Right atrium auricular region (tissue), 2 donors: ENCODE data around the gene PP2D1. TPM values are rescaled to one million over a fixed set of nuclear protein-coding genes. Genes with fewer than 3 reads are reported as not detected.
"Not testable (repeated sequence)": the region's sequence is repeated elsewhere in the genome, so short reads cannot be mapped to it uniquely, and the experiment has no call there.

Experiments
- DNase-seq: peaks from one replicate; pipeline ENCODE4 v3.0.0-alpha.2; 2019; ENCODE audit warnings: low spot score
- H3K27ac ChIP-seq, 2 donors: fragments of 200-600 bp; sonication (generic); 1 replicate in 1 of 2; 2 replicates in 1 of 2; pipeline ENCODE4 v1.5.1; 2016 to 2019
- H3K27me3 ChIP-seq, 2 donors: fragments of 200-600 bp; sonication (generic); one replicate each; pipeline versions ENCODE4 v1.5.1 to v1.6.0; 2017 to 2019
- H3K36me3 ChIP-seq: fragments of 200-600 bp; sonication (generic); one replicate; pipeline ENCODE4 v1.5.1; 2016
- H3K4me1 ChIP-seq, 2 donors: fragments of 200-600 bp; sonication (generic); one replicate each; pipeline versions ENCODE4 v1.5.1 to v1.6.0; 2017 to 2019
- H3K4me3 ChIP-seq, 2 donors: fragments of 200-600 bp; sonication (generic); 1 replicate in 1 of 2; 2 replicates in 1 of 2; pipeline ENCODE4 v1.5.1; 2017 to 2019; ENCODE audit warnings: mild to moderate bottlenecking in 1 of 2, moderate library complexity in 1 of 2
- H3K9me3 ChIP-seq, 2 donors: fragments of 200-600 bp; sonication (generic); one replicate each; pipeline ENCODE4 v1.5.1; 2019
- CTCF ChIP-seq, 2 donors: fragments of 200-600 bp; sonication (generic); IDR thresholded peaks; one replicate each; pipeline ENCODE4 v1.5.1; 2019; ENCODE audit warnings: antibody characterized with exemption in 2 of 2
- total RNA-seq, 2 donors: library from RNA; depleted of rRNA; stranded (reverse); fragments of >200 nt; gene quantifications; one replicate each; pipeline ENCODE4 v1.1.0, GENCODE V29; 2016

Gene PP2D1
- total RNA-seq, 2 donors from 2014 or later = not detected

DNA sequence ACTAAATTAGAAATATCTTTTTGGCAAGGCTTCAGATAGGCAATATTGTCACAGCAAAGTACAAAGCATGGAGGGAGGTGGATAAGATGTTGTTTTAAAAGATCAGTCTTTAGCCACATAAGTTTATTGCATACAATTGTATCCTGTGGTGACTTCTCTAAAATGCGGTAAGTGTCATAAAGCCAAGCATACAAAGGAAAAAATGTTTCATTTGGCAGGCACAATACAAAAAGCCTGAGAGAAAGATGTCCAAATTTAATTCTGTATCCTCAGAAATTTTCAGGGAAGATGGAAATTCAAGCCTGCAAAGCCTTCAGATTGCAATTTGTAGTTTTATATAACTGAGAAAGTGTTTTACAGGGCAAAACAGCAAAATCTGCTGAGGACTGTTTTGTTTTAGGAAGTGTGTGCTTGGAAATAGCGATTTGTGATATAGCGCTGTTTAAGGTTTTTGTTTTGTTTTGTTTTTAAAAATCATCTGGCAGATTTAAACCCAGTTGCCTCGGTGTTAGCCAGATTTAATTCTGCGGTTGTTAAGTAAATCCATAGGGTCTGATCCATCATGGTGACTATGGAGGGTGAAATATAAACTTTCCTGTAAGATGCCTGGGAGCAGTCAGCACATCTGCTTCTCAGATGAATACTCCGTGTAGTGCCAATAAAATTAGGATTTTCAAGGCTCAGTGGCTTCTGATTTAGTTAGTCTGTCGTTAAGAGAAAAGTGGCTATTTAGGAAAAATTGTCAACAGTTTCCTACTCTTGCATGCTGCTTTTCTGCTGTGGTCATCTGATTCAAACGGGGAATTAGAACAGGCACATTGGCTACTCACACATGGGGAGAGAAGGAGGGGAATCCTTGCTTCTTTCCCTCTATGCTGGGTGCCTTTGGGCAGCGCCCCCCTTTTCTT, 36.2 kb upstream of the PP2D1 start:
- H3K27me3 ChIP-seq = no peaks in the 10 kb centered on the region
- H3K4me1 ChIP-seq = peaks cover 0 to 47% of the 10 kb centered on the region in 2 donors
- no peaks in the 10 kb centered on the region for H3K9me3 ChIP-seq
- no peak overlapping the region for H3K4me3 ChIP-seq
- no peak for DNase-seq
- no peaks in the 10 kb centered on the region for H3K36me3 ChIP-seq
- H3K27ac ChIP-seq = peak overlapping the region; percentile 14 to 29
- TF ChIP-seq CTCF (IDR thresholded peaks at IDR 0.05) = no peak

DNA sequence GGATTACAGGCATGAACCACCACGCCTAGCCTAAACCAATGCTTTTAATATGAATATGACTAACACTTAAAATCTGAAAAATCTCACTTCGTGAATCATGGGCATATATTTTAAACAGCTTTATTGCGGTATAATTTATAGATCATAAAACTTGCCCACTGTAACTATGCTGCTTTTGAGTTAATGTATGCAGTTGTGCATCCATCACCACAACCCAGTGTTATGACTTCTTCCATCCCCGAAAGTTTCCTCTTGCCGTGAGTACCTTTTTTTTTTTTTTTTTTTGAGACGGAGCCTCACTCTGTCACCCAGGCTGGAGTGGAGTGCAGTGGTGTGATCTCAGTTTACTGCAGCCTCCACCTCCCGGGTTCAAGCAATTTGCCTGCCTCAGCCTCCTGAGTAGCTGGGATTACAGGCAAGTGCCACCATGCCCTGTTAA, 35.3 kb upstream of the PP2D1 start:
- H3K27ac ChIP-seq = peak overlapping the region in 1 of 2 donors; percentile 29
- DNase-seq = no peak
- no peak overlapping the region for H3K4me3 ChIP-seq
- no peak for TF ChIP-seq CTCF (IDR thresholded peaks at IDR 0.05)
- H3K4me1 ChIP-seq = peaks cover 0 to 56% of the 10 kb centered on the region in 2 donors
- H3K9me3 ChIP-seq = no peaks in the 10 kb centered on the region
- no peaks in the 10 kb centered on the region for H3K27me3 ChIP-seq
- no peaks in the 10 kb centered on the region for H3K36me3 ChIP-seq

- H3K36me3 ChIP-seq = no peaks in the 10 kb centered on the region
- no peak overlapping the region for H3K27ac ChIP-seq
- no peaks in the 10 kb centered on the region for H3K9me3 ChIP-seq
- H3K27me3 ChIP-seq = no peaks in the 10 kb centered on the region
- no peak for DNase-seq
- H3K4me3 ChIP-seq = no peak overlapping the region
- peaks cover 0 to 56% of the 10 kb centered on the region in 2 donors for H3K4me1 ChIP-seq
- TF ChIP-seq CTCF (IDR thresholded peaks at IDR 0.05) = no peak
Measured at GRCh38 chr3:20046556-20046955, 34.5 kb upstream of the PP2D1 start.

DNA sequence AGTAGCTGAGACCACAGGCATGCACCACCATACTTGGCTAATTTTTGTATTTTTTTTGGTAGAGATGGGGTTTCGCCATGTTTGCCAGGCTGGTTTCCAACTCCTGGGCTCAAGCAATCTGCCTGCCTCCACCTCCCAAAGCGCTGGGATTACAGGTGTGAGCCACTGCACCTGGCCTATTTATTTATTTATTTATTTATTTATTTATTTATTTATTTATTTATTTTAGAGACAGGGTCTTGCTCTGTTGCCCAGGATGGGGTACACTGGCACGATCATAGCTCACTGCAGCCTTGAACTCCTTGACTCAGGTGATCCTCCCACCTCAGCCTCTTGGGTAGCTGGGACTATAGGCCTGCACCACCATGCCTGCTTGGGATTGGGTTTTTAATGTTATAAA, 33.1 kb upstream of the PP2D1 start:
- H3K4me1 ChIP-seq = peaks cover 0 to 51% of the 10 kb centered on the region in 2 donors
- not testable (repeated sequence) for H3K27ac ChIP-seq

DNA sequence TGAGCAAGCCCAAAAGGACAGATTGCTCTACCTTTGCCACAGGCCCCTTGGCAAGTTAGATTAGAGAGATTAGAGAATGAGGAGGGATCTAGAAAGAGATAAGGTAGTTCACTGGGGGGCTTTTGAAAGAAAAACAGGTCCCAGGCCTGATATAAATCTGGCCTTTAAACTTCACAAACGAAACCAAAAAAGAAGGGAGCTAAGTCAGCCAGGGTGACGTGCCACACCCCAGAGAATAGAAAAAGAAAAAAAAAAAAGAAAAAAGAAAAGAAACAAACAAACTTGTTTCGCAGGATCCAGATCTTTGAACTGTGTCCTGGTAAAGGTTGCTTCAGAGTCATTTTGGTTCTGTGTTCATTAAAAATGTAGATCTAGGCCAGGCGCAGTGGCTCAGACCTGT, 31.8 kb upstream of the PP2D1 start:
- no peaks in the 10 kb centered on the region for H3K27me3 ChIP-seq
- no peak for TF ChIP-seq CTCF (IDR thresholded peaks at IDR 0.05)
- no peak for DNase-seq
- H3K4me1 ChIP-seq = peaks cover 0 to 52% of the 10 kb centered on the region in 2 donors
- no peaks in the 10 kb centered on the region for H3K9me3 ChIP-seq
- no peaks in the 10 kb centered on the region for H3K36me3 ChIP-seq
- peak overlapping the region; percentile 66 to 99 for H3K27ac ChIP-seq
- peak overlapping the region in 1 of 2 donors; percentile 25 for H3K4me3 ChIP-seq

More for the DNA sequence above, 33.1 kb upstream of the PP2D1 start:
- not testable (repeated sequence) for H3K27me3 ChIP-seq, H3K36me3 ChIP-seq, H3K9me3 ChIP-seq, H3K4me3 ChIP-seq, DNase-seq

- Histone ChIP-seq H3K36me3 (no peaks in the 10 kb centered on the region), H3K9me3 (no peaks in the 10 kb centered on the region), H3K27me3 (no peaks in the 10 kb centered on the region), H3K27ac (peak overlapping the region; percentile 66 to 99), H3K4me1 (peaks cover 0 to 52% of the 10 kb centered on the region in 2 donors), H3K4me3 (peak overlapping the region in 1 of 2 donors; percentile 25)
- DNase-seq = peak; percentile 94
- no peak for TF ChIP-seq CTCF (IDR thresholded peaks at IDR 0.05)
Measured at GRCh38 chr3:20043396-20043795, 31.3 kb upstream of the PP2D1 start.
